Measurements from ENCODE around the gene PARP2. TPM values are rescaled to one million over a fixed set of nuclear protein-coding genes. Genes with fewer than 3 reads are reported as not detected.

The PARP2 gene
- total RNA-seq, 4 donors from 2014 or later: 4.4 to 96.5 (median 9.1) TPM

- in situ Hi-C loops (cut with MboI; ENCODE audit: low pct_ligation_motif_present in 1 of 4, low pct_unique_long_range_greater_than_20kb in 1 of 4, low sequenced_read_pairs in 3 of 4) (loop anchor here in 3 of 4 donors (5.0 to 25.0 kb wide), 4 partner anchors 131 to 356 kb away; partner anchors contain the start of genes ANG (in 2 of the 3), APEX1 (in 2 of the 3), OSGEP (in 2 of the 3) and PIP4P1 (in 2 of the 3)), intact Hi-C loops (cut with DNase I; ENCODE audit: low total_unique reads) (loop anchor here (10.0 kb wide), 1 partner anchor 284 kb away; no protein-coding TSS in a partner anchor)
- H3K4me3 ChIP-seq: no peak overlapping the region
- H3K27me3 ChIP-seq: no peaks in the 10 kb centered on the region
- H3K9me3 ChIP-seq: no peaks in the 10 kb centered on the region
- DNase-seq: no peak
- no peak for TF ChIP-seq EP300 (IDR thresholded peaks at IDR 0.05; ENCODE audit: low read depth)
- TF ChIP-seq CTCF (IDR thresholded peaks at IDR 0.05): no peak
- no peak for TF ChIP-seq POLR2A (IDR thresholded peaks at IDR 0.05)
- no peak for TF ChIP-seq POLR2AphosphoS5 (IDR thresholded peaks at IDR 0.05)
- peaks cover 0 to 5% (median 0%) of the 10 kb centered on the region in 4 donors for H3K36me3 ChIP-seq
- WGBS, 2 donors (ENCODE audit: low coverage in 1 of 2): 53 to 73% methylated on average over 2 of the region's 2 CpGs
- peaks cover 5 to 35% (median 7%) of the 10 kb centered on the region in 4 donors for H3K4me1 ChIP-seq
- peak overlapping the region in 1 of 4 donors; percentile 95 for H3K27ac ChIP-seq
Measured at GRCh38 chr14:20331053-20331613, 12.3 kb upstream of the PARP2 start.

GRCh38 chr14:20332431-20332787 lies 11.0 kb upstream of the PARP2 start:
- DNase-seq: peak; percentile 11
- intact Hi-C loops (cut with DNase I; ENCODE audit: low total_unique reads) (loop anchor here (10.0 kb wide), 1 partner anchor 282 kb away; no protein-coding TSS in a partner anchor), in situ Hi-C loops (cut with MboI; ENCODE audit: low pct_ligation_motif_present in 1 of 4, low pct_unique_long_range_greater_than_20kb in 1 of 4, low sequenced_read_pairs in 3 of 4) (loop anchor here in 3 of 4 donors (5.0 to 25.0 kb wide), 4 partner anchors 130 to 355 kb away; partner anchors contain the start of genes ANG (in 2 of the 3), APEX1 (in 2 of the 3), OSGEP (in 2 of the 3) and PIP4P1 (in 2 of the 3))
- Histone ChIP-seq H3K36me3 (no peaks in the 10 kb centered on the region), H3K9me3 (no peaks in the 10 kb centered on the region), H3K4me3 (peak overlapping the region; percentile 48 to 69 (median 60)), H3K27ac (peak overlapping the region; percentile 89 to 95 (median 93)), H3K4me1 (peaks cover 5 to 29% (median 7%) of the 10 kb centered on the region in 4 donors), H3K27me3 (no peaks in the 10 kb centered on the region)
- WGBS, 2 donors (ENCODE audit: low coverage in 1 of 2): 2 to 13% methylated on average over 2 to 4 of the region's 4 CpGs
- no peak for TF ChIP-seq POLR2AphosphoS5 (IDR thresholded peaks at IDR 0.05)
- no peak for TF ChIP-seq CTCF (IDR thresholded peaks at IDR 0.05)
- no peak for TF ChIP-seq EP300 (IDR thresholded peaks at IDR 0.05; ENCODE audit: low read depth)
- no peak for TF ChIP-seq POLR2A (IDR thresholded peaks at IDR 0.05)

GRCh38 chr14:20332788-20333493 lies 10.5 kb upstream of the PARP2 start, which contains the start of gene CCNB1IP1:
TSS of gene CCNB1IP1 (minus strand) at chr14:20333279. CDS start at chr14:20316523, 16,756 bp downstream.
- 1 to 4% methylated on average over 15 to 19 of the region's 19 CpGs for WGBS, 2 donors (ENCODE audit: low coverage in 1 of 2)
- peak; percentile 64 for DNase-seq
- peaks cover 5 to 24% (median 7%) of the 10 kb centered on the region in 4 donors for H3K4me1 ChIP-seq
- H3K27me3 ChIP-seq: no peaks in the 10 kb centered on the region
- H3K9me3 ChIP-seq: no peaks in the 10 kb centered on the region
- intact Hi-C loops (cut with DNase I; ENCODE audit: low total_unique reads): loop anchor here (10.0 kb wide), 1 partner anchor 282 kb away; no protein-coding TSS in a partner anchor
- peak within 1 kb of the TSS; percentile 48 to 69 (median 60) for H3K4me3 ChIP-seq
- H3K36me3 ChIP-seq: no peaks in the 10 kb centered on the region
- peak; percentile 82 to 88 (median 86) for TF ChIP-seq POLR2AphosphoS5 (IDR thresholded peaks at IDR 0.05)
- TF ChIP-seq POLR2A (IDR thresholded peaks at IDR 0.05): peak; percentile 77
- TF ChIP-seq EP300 (IDR thresholded peaks at IDR 0.05; ENCODE audit: low read depth): no peak
- no peak for TF ChIP-seq CTCF (IDR thresholded peaks at IDR 0.05)
- peak within 1 kb of the TSS; percentile 89 to 95 (median 93) for H3K27ac ChIP-seq
- in situ Hi-C loops (cut with MboI; ENCODE audit: low pct_ligation_motif_present in 1 of 4, low pct_unique_long_range_greater_than_20kb in 1 of 4, low sequenced_read_pairs in 3 of 4): loop anchor here in 3 of 4 donors (5.0 to 25.0 kb wide), 4 partner anchors 129 to 354 kb away; partner anchors contain the start of genes ANG (in 2 of the 3), APEX1 (in 2 of the 3), OSGEP (in 2 of the 3) and PIP4P1 (in 2 of the 3)

- Histone ChIP-seq H3K4me1 (peaks cover 5 to 24% (median 7%) of the 10 kb centered on the region in 4 donors), H3K9me3 (no peaks in the 10 kb centered on the region), H3K27ac (peak overlapping the region; percentile 89 to 95 (median 93)), H3K36me3 (no peaks in the 10 kb centered on the region), H3K27me3 (no peaks in the 10 kb centered on the region), H3K4me3 (peak overlapping the region in 3 of 4 donors; percentile 48 to 69 (median 58))
- intact Hi-C loops (cut with DNase I; ENCODE audit: low total_unique reads): loop anchor here (10.0 kb wide), 1 partner anchor 281 kb away; no protein-coding TSS in a partner anchor
- in situ Hi-C loops (cut with MboI; ENCODE audit: low pct_ligation_motif_present in 1 of 4, low pct_unique_long_range_greater_than_20kb in 1 of 4, low sequenced_read_pairs in 3 of 4): loop anchor here in 3 of 4 donors (5.0 to 25.0 kb wide), 4 partner anchors 129 to 354 kb away; partner anchors contain the start of genes ANG (in 2 of the 3), APEX1 (in 2 of the 3), OSGEP (in 2 of the 3) and PIP4P1 (in 2 of the 3)
- WGBS, 2 donors (ENCODE audit: low coverage in 1 of 2): 3% methylated on average over 3 of the region's 3 CpGs
- DNase-seq: no peak
- TF ChIP-seq EP300 (IDR thresholded peaks at IDR 0.05; ENCODE audit: low read depth) (no peak), POLR2A (IDR thresholded peaks at IDR 0.05) (no peak), POLR2AphosphoS5 (IDR thresholded peaks at IDR 0.05) (no peak), CTCF (IDR thresholded peaks at IDR 0.05) (no peak)
Measured at GRCh38 chr14:20333494-20333841, 10.0 kb upstream of the PARP2 start.

Data from transverse colon (tissue), 4 donors.